ENCODE data around the gene ITPRIPL2. TPM values are rescaled to one million over a fixed set of nuclear protein-coding genes. Genes with fewer than 3 reads are reported as not detected.
A peak's percentile ranks its signal among the peaks of the same experiment; 100 is the strongest.

The ITPRIPL2 gene
- total RNA-seq, 3 donors from 2014 or later (not counting 1 experiment from before 2014, with no cell fraction given) = 0.18 to 5.7 (median 2.5) TPM

- H3K4me3 ChIP-seq (ENCODE audit: low read length) = no peak overlapping the region
- H3K4me3 Mint-ChIP-seq = no peak overlapping the region
Observed at GRCh38 chr16:19114359-19115147, 789 bp downstream of the ITPRIPL2 start.

GRCh38 chr16:19115148-19116021, 1.6 kb downstream of the ITPRIPL2 start:
- Mint-ChIP-seq H3K36me3 (no peaks in the 10 kb centered on the region), H3K4me3 (no peak overlapping the region), H3K9me3 (no peaks in the 10 kb centered on the region), H3K4me1 (peaks cover 6 to 19% of the 10 kb centered on the region in 2 donors), H3K27me3 (ENCODE audit: low read depth in 2 of 2) (peaks cover 20 to 42% of the 10 kb centered on the region in 2 donors), H3K27ac (no peak overlapping the region)
- Histone ChIP-seq H3K27me3 (ENCODE audit: control insufficient read depth, insufficient read depth, low read length) (no peaks in the 10 kb centered on the region), H3K27ac (ENCODE audit: low read length) (no peak overlapping the region), H3K4me1 (ENCODE audit: control insufficient read depth, insufficient read depth, low read length) (peaks cover 29% of the 10 kb centered on the region), H3K4me3 (ENCODE audit: low read length) (no peak overlapping the region), H3K36me3 (ENCODE audit: control insufficient read depth, insufficient read depth, low read length) (no peaks in the 10 kb centered on the region), H3K9me3 (ENCODE audit: control insufficient read depth, insufficient read depth, low read length) (no peaks in the 10 kb centered on the region)
- TF ChIP-seq CTCF (IDR thresholded peaks at IDR 0.05) = no peak
- intact Hi-C loops (cut with micrococcal nuclease) = no loop called here
- WGBS (ENCODE audit: insufficient coverage) = 95% methylated on average over 50 of the region's 50 CpGs
- DNase-seq = no peak
- no peak for ATAC-seq

More at GRCh38 chr16:19114359-19115147, 789 bp downstream of the ITPRIPL2 start:
- no peak for TF ChIP-seq CTCF (IDR thresholded peaks at IDR 0.05)
- Mint-ChIP-seq H3K9me3 (no peaks in the 10 kb centered on the region), H3K27ac (no peak overlapping the region), H3K27me3 (ENCODE audit: low read depth in 2 of 2) (peaks cover 20 to 42% of the 10 kb centered on the region in 2 donors), H3K36me3 (no peaks in the 10 kb centered on the region), H3K4me1 (peaks cover 6 to 19% of the 10 kb centered on the region in 2 donors)
- Histone ChIP-seq H3K4me1 (ENCODE audit: control insufficient read depth, insufficient read depth, low read length) (peaks cover 29% of the 10 kb centered on the region), H3K27ac (ENCODE audit: low read length) (no peak overlapping the region), H3K36me3 (ENCODE audit: control insufficient read depth, insufficient read depth, low read length) (no peaks in the 10 kb centered on the region), H3K9me3 (ENCODE audit: control insufficient read depth, insufficient read depth, low read length) (no peaks in the 10 kb centered on the region), H3K27me3 (ENCODE audit: control insufficient read depth, insufficient read depth, low read length) (no peaks in the 10 kb centered on the region)
- DNase-seq (peak in 1 of 2 donors; percentile 27), ATAC-seq (no peak)
- intact Hi-C loops (cut with micrococcal nuclease) = no loop called here
- 39% methylated on average over 80 of the region's 80 CpGs for WGBS (ENCODE audit: insufficient coverage)

- TF ChIP-seq CTCF (IDR thresholded peaks at IDR 0.05) = no peak
- ATAC-seq = peak in 1 of 3 donors; percentile 24
- no peaks in the 10 kb centered on the region for H3K27me3 ChIP-seq (ENCODE audit: control insufficient read depth, insufficient read depth, low read length)
- peaks cover 18 to 32% of the 10 kb centered on the region in 2 donors for H3K27me3 Mint-ChIP-seq (ENCODE audit: low read depth in 2 of 2)
- H3K27ac ChIP-seq (ENCODE audit: low read length) = peak overlapping the region; percentile 49
- H3K36me3 Mint-ChIP-seq = no peaks in the 10 kb centered on the region
- no peaks in the 10 kb centered on the region for H3K9me3 ChIP-seq (ENCODE audit: control insufficient read depth, insufficient read depth, low read length)
- H3K4me3 ChIP-seq (ENCODE audit: low read length) = no peak overlapping the region
- H3K4me1 ChIP-seq (ENCODE audit: control insufficient read depth, insufficient read depth, low read length) = peaks cover 29% of the 10 kb centered on the region
- H3K36me3 ChIP-seq (ENCODE audit: control insufficient read depth, insufficient read depth, low read length) = no peaks in the 10 kb centered on the region
- H3K4me3 Mint-ChIP-seq = no peak overlapping the region
- peaks cover 6 to 19% of the 10 kb centered on the region in 2 donors for H3K4me1 Mint-ChIP-seq
- intact Hi-C loops (cut with micrococcal nuclease) = no loop called here
- WGBS (ENCODE audit: insufficient coverage) = 65% methylated on average over 6 of the region's 6 CpGs
- DNase-seq = peak in 1 of 2 donors; percentile 8
- H3K27ac Mint-ChIP-seq = peak overlapping the region in 1 of 2 donors; percentile 81
- no peaks in the 10 kb centered on the region for H3K9me3 Mint-ChIP-seq
Observed at GRCh38 chr16:19116711-19117449, 3.1 kb downstream of the ITPRIPL2 start.

Data from natural killer cell (primary cell).